WTC11 (cell line): ENCODE results near the gene ZBP1. TPM values are rescaled to one million over a fixed set of nuclear protein-coding genes. Genes with fewer than 3 reads are reported as not detected.

ENCODE experiments used
- ATAC-seq: fragments of 200-7000 bp; cut with Tn5 transposase; 2 replicates; pipeline ENCODE4 v1.10.0; 2021; ENCODE audit warnings: mild to moderate bottlenecking, moderate library complexity
- CTCF ChIA-PET: fragments of 300-600 bp; sonication (Branson Sonifier 250); formaldehyde crosslinking; loops from one replicate; lab custom pipeline; 2021; ENCODE audit warnings: antibody characterized with exemption; lab: Charles Lee
- POLR2A ChIA-PET: fragments of 350-600 bp; sonication (Branson Sonifier 250); formaldehyde crosslinking; loops from one replicate; lab custom pipeline; 2021; ENCODE audit warnings: antibody characterized with exemption; lab: Charles Lee
- DNase-seq: peaks from one replicate; pipeline ENCODE4 v3.0.0; 2021; ENCODE audit warnings: low spot score
- H3K27ac Mint-ChIP-seq: 2 replicates; pipeline ENCODE4 v1.8.0; 2021; ENCODE audit warnings: mixed read lengths
- H3K27me3 Mint-ChIP-seq: 2 replicates; pipeline ENCODE4 v1.8.0; 2021; ENCODE audit warnings: low read depth, mild to moderate bottlenecking, moderate library complexity, mixed read lengths
- H3K36me3 Mint-ChIP-seq: 2 replicates; pipeline ENCODE4 v1.8.0; 2021; ENCODE audit warnings: mixed read lengths
- H3K4me1 Mint-ChIP-seq: 2 replicates; pipeline ENCODE4 v1.8.0; 2022; ENCODE audit warnings: mixed read lengths
- H3K4me3 Mint-ChIP-seq: 2 replicates; pipeline ENCODE4 v1.8.0; 2021; ENCODE audit warnings: mild to moderate bottlenecking, moderate library complexity, mixed read lengths
- H3K9me3 Mint-ChIP-seq: 2 replicates; pipeline ENCODE4 v1.8.0; 2021; ENCODE audit warnings: mixed read lengths
- ARID4B ChIP-seq: sonication (generic); formaldehyde crosslinking; IDR thresholded peaks from 2 replicates; pipeline ENCODE4 v1.8.0; 2023; ENCODE audit warnings: missing genetic modification reagents, mild to moderate bottlenecking, borderline replicate concordance
- CTCF ChIP-seq: fragments of 200-600 bp; IDR thresholded peaks from 2 replicates; pipeline ENCODE4 v1.8.0; 2022; ENCODE audit warnings: antibody characterized with exemption
- EMX1 ChIP-seq: fragments of 250-450 bp; sonication (Bioruptor Pico); IDR thresholded peaks from 2 replicates; pipeline ENCODE4 v1.8.0; 2021; ENCODE audit warnings: mild to moderate bottlenecking
- FOXK1 ChIP-seq: sonication (generic); formaldehyde crosslinking; IDR thresholded peaks from 2 replicates; pipeline ENCODE4 v1.8.0; 2022; ENCODE audit warnings: mild to moderate bottlenecking, moderate library complexity, missing genetic modification reagents
- FOXP1 ChIP-seq: sonication (generic); formaldehyde crosslinking; IDR thresholded peaks from 2 replicates; pipeline ENCODE4 v1.8.0; 2022; ENCODE audit warnings: missing genetic modification reagents, mild to moderate bottlenecking, moderate library complexity, borderline replicate concordance
- JAZF1 ChIP-seq: fragments of 250-450 bp; sonication (Bioruptor Pico); IDR thresholded peaks from 2 replicates; pipeline ENCODE4 v1.9.0; 2021; ENCODE audit warnings: moderate library complexity, mild to moderate bottlenecking, inconsistent platforms
- MYBL2 ChIP-seq: sonication (generic); formaldehyde crosslinking; IDR thresholded peaks from 2 replicates; pipeline ENCODE4 v1.8.1; 2023; ENCODE audit warnings: mild to moderate bottlenecking, moderate library complexity, missing genetic modification reagents
- USF1 ChIP-seq: sonication (generic); formaldehyde crosslinking; IDR thresholded peaks from 2 replicates; pipeline ENCODE4 v1.8.0; 2022; ENCODE audit warnings: mild to moderate bottlenecking, missing genetic modification reagents
- USF2 ChIP-seq: sonication (generic); formaldehyde crosslinking; IDR thresholded peaks from 2 replicates; pipeline ENCODE4 v1.8.1; 2023; ENCODE audit warnings: mild to moderate bottlenecking, missing genetic modification reagents, moderate library complexity
- ZNF219 ChIP-seq: sonication (generic); formaldehyde crosslinking; IDR thresholded peaks from 2 replicates; pipeline ENCODE4 v1.8.0; 2023; ENCODE audit warnings: missing genetic modification reagents, mild to moderate bottlenecking, borderline replicate concordance
- ZNF425 ChIP-seq: fragments of 250-450 bp; sonication (Bioruptor Pico); conservative IDR thresholded peaks from 2 replicates; pipeline ENCODE4 v1.9.0; 2021; ENCODE audit warnings: mild to moderate bottlenecking
- total RNA-seq: library from RNA; stranded (reverse); gene quantifications from 3 replicates; pipeline ENCODE4 v1.2.3, GENCODE V29; 2021

Gene ZBP1
- total RNA-seq, 1 experiment from 2014 or later, result not detected

- ChIA-PET CTCF (interaction anchor here (0.7 to 5.5 kb wide), 8 partner anchors 10 to 589 kb away, joined by 3 to 53 read pairs (median 4); no protein-coding TSS in a partner anchor), POLR2A (interaction anchor here (0.6 kb wide), 1 partner anchor 842 kb away, joined by 4 read pairs; no protein-coding TSS in a partner anchor)
- ATAC-seq, result peak; percentile 57
- H3K27ac Mint-ChIP-seq, result no peak overlapping the region
- 0 out of 2 replicates have a peak, but pooled peaks have one; percentile 35 for TF ChIP-seq FOXP1 (CRISPR knock-in tag)
- no peak for TF ChIP-seq FOXK1 (CRISPR knock-in tag)
- peak; percentile 86 for TF ChIP-seq CTCF
- TF ChIP-seq EMX1 (CRISPR knock-in tag), result no peak
- peaks cover 14% of the 10 kb centered on the region for H3K4me1 Mint-ChIP-seq
- no peaks in the 10 kb centered on the region for H3K9me3 Mint-ChIP-seq
- no peaks in the 10 kb centered on the region for H3K36me3 Mint-ChIP-seq
- peak; percentile 74 for DNase-seq
- H3K27me3 Mint-ChIP-seq, result no peaks in the 10 kb centered on the region
- H3K4me3 Mint-ChIP-seq, result no peak overlapping the region
Observed at GRCh38 chr20:57594092-57594951, 25.9 kb downstream of the ZBP1 start.

- Mint-ChIP-seq H3K27ac (no peak overlapping the region), H3K9me3 (no peaks in the 10 kb centered on the region), H3K36me3 (no peaks in the 10 kb centered on the region), H3K4me1 (peaks cover 14% of the 10 kb centered on the region), H3K4me3 (no peak overlapping the region), H3K27me3 (no peaks in the 10 kb centered on the region)
- DNase-seq (peak; percentile 40), ATAC-seq (no peak; the same call in 1 of the 2 replicates)
- TF ChIP-seq ZNF425 (no peak), ZNF219 (CRISPR knock-in tag) (no peak), ARID4B (CRISPR knock-in tag) (no peak), JAZF1 (CRISPR knock-in tag) (no peak), MYBL2 (CRISPR knock-in tag) (no peak), USF1 (CRISPR knock-in tag) (no peak), USF2 (CRISPR knock-in tag) (no peak)
- ChIA-PET POLR2A (no interaction called here), CTCF (interaction anchor here (0.8 to 5.5 kb wide), 11 partner anchors 9 to 617 kb away, joined by 3 to 53 read pairs (median 4); no protein-coding TSS in a partner anchor)
Observed at GRCh38 chr20:57593134-57593886, 26.9 kb downstream of the ZBP1 start.
